ENCODE results near the gene ARHGAP27. TPM values are rescaled to one million over a fixed set of nuclear protein-coding genes. Genes with fewer than 3 reads are reported as not detected.
"Not testable (repeated sequence)": the region's sequence is repeated elsewhere in the genome, so short reads cannot be mapped to it uniquely, and the experiment has no call there.

ARHGAP27 gene
- total RNA-seq, 1 experiment from 2014 or later: 61.4 TPM

- H4K20me1 ChIP-seq (ENCODE audit: insufficient read depth); BruUV-seq (replicated peaks); H3K9me2 ChIP-seq (ENCODE audit: insufficient read depth); H3K36me3 ChIP-seq (ENCODE audit: low read depth); H3K4me2 ChIP-seq; H3K4me3 ChIP-seq; H3K79me2 ChIP-seq (ENCODE audit: low read depth); H3K27me3 ChIP-seq (ENCODE audit: insufficient read depth, low read depth); H3K27ac ChIP-seq; intact Hi-C loops (cut with micrococcal nuclease; ENCODE audit: unreplicated experiment); CTCF ChIA-PET; POLR2A ChIA-PET (ENCODE audit: unreplicated experiment); H3K9me3 ChIP-seq (ENCODE audit: insufficient read depth, low read depth); H2AFZ ChIP-seq; DNase-seq: not testable (repeated sequence)
- peaks cover 15% of the 10 kb centered on the region; the same call in 1 of the 2 replicates for H3F3A ChIP-seq (ENCODE audit: insufficient read depth, low read depth)
- H3K4me1 ChIP-seq (replicated peaks; ENCODE audit: insufficient read depth): peaks cover 23% of the 10 kb centered on the region
Observed at GRCh38 chr17:45448066-45448465, 15.4 kb upstream of the ARHGAP27 start.

DNA sequence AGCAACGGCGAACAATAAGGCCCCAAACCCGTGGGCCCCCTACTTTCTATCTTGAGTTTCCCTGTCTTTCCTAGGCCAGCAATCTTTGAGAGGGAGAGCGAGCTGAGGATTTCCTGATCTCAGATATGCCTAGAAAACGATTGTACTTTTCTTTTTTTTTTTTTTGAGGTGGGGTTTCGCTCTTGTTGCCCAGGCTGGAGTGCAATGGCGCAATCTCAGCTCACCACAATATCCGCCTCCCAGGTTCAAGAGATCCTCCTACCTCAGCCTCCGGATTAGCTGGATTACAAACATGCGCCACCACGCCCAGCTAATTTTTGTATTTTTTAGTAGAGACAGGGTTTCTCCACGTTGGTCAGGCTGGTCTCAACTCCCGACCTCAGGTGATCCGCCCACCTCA is 15.0 kb upstream of the ARHGAP27 start:
- H3K4me2 ChIP-seq; H3K79me2 ChIP-seq (ENCODE audit: low read depth); POLR2A ChIA-PET (ENCODE audit: unreplicated experiment); H3K4me3 ChIP-seq; H3K9me2 ChIP-seq (ENCODE audit: insufficient read depth); H2AFZ ChIP-seq; CTCF ChIA-PET; H3K36me3 ChIP-seq (ENCODE audit: low read depth); DNase-seq; H3K27me3 ChIP-seq (ENCODE audit: insufficient read depth, low read depth); intact Hi-C loops (cut with micrococcal nuclease; ENCODE audit: unreplicated experiment); H4K20me1 ChIP-seq (ENCODE audit: insufficient read depth); H3K9me3 ChIP-seq (ENCODE audit: insufficient read depth, low read depth): not testable (repeated sequence)
- Histone ChIP-seq H3F3A (ENCODE audit: insufficient read depth, low read depth) (peaks cover 15% of the 10 kb centered on the region; the same call in 1 of the 2 replicates), H3K27ac (peak overlapping the region; percentile 32; the same call in 1 of the 2 replicates), H3K4me1 (replicated peaks; ENCODE audit: insufficient read depth) (peaks cover 23% of the 10 kb centered on the region)
- BruUV-seq (replicated peaks): TSS peak; percentile 11

DNA sequence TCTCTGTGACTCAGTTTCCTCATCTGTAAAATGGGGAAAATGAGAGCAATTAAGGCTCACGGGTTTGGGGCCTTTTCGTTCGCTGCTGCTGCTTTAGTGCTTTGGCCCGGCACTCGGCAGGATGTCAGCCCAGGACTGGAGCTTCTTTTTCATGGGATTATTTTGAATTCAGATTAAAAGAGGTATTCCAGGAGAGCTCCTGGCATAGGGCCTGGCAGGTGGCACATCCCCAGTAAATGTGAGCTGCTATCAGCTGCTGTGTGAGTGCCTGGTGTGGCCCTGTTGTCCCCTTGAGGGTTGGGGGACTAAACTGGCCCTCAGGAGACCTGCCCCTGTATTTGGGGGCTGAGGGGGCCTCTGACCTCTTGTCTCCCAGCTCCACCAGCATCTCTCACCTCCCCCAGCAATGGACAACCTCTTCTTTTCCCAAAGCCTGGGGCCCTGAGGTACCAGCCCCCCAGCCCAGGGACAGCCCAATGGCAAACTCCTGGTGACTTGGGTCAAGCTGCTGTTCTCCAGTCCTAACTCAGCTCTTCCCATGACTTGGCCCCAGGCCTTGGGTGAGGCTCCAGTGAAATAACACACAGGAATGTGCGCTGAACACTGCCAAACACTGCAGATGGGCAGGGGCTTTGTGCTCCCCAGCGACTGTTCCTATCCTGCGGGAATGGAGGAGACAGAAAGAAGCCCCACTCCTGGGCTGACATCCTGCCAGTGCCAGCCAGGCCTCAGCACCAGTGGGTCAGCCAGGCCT is 14.4 kb upstream of the ARHGAP27 start:
- BruUV-seq (replicated peaks); H4K20me1 ChIP-seq (ENCODE audit: insufficient read depth); H2AFZ ChIP-seq; H3K9me3 ChIP-seq (ENCODE audit: insufficient read depth, low read depth); intact Hi-C loops (cut with micrococcal nuclease; ENCODE audit: unreplicated experiment); H3K36me3 ChIP-seq (ENCODE audit: low read depth); H3K4me3 ChIP-seq; H3K4me2 ChIP-seq; H3K27me3 ChIP-seq (ENCODE audit: insufficient read depth, low read depth); POLR2A ChIA-PET (ENCODE audit: unreplicated experiment); H3K79me2 ChIP-seq (ENCODE audit: low read depth); H3K9me2 ChIP-seq (ENCODE audit: insufficient read depth): not testable (repeated sequence)
- CTCF ChIA-PET: interaction anchor here (1.0 kb wide), 1 partner anchor 193 kb away, joined by 3 read pairs; no protein-coding TSS in a partner anchor
- Histone ChIP-seq H3K4me1 (replicated peaks; ENCODE audit: insufficient read depth) (peaks cover 23% of the 10 kb centered on the region), H3K27ac (peak overlapping the region; percentile 32; the same call in 1 of the 2 replicates), H3F3A (ENCODE audit: insufficient read depth, low read depth) (peaks cover 15% of the 10 kb centered on the region; the same call in 1 of the 2 replicates)
- DNase-seq: peak in 1 of 2 experiments; percentile 27

GRCh38 chr17:45445901-45446743 is 13.5 kb upstream of the ARHGAP27 start:
- H3K79me2 ChIP-seq (ENCODE audit: low read depth); H3K36me3 ChIP-seq (ENCODE audit: low read depth); H3K27me3 ChIP-seq (ENCODE audit: insufficient read depth, low read depth); intact Hi-C loops (cut with micrococcal nuclease; ENCODE audit: unreplicated experiment); H3K4me3 ChIP-seq; H2AFZ ChIP-seq; H3K9me3 ChIP-seq (ENCODE audit: insufficient read depth, low read depth); H4K20me1 ChIP-seq (ENCODE audit: insufficient read depth); H3K9me2 ChIP-seq (ENCODE audit: insufficient read depth): not testable (repeated sequence)
- peaks cover 26% of the 10 kb centered on the region for H3K4me1 ChIP-seq (replicated peaks; ENCODE audit: insufficient read depth)
- BruUV-seq (replicated peaks): TSS peak; percentile 24
- H3K4me2 ChIP-seq: peak overlapping the region; percentile 37; the same call in 1 of the 2 replicates
- peak overlapping the region; percentile 6 for H3K27ac ChIP-seq
- ChIA-PET CTCF (interaction anchor here (1.0 kb wide), 1 partner anchor 194 kb away, joined by 3 read pairs; no protein-coding TSS in a partner anchor), POLR2A (ENCODE audit: unreplicated experiment) (interaction anchor here (0.6 to 0.7 kb wide), 2 partner anchors 18 to 820 kb away, joined by 3 to 7 read pairs; no protein-coding TSS in a partner anchor)
- H3F3A ChIP-seq (ENCODE audit: insufficient read depth, low read depth): peaks cover 16% of the 10 kb centered on the region; the same call in 1 of the 2 replicates
- peak; percentile 57 to 62 for DNase-seq

DNA sequence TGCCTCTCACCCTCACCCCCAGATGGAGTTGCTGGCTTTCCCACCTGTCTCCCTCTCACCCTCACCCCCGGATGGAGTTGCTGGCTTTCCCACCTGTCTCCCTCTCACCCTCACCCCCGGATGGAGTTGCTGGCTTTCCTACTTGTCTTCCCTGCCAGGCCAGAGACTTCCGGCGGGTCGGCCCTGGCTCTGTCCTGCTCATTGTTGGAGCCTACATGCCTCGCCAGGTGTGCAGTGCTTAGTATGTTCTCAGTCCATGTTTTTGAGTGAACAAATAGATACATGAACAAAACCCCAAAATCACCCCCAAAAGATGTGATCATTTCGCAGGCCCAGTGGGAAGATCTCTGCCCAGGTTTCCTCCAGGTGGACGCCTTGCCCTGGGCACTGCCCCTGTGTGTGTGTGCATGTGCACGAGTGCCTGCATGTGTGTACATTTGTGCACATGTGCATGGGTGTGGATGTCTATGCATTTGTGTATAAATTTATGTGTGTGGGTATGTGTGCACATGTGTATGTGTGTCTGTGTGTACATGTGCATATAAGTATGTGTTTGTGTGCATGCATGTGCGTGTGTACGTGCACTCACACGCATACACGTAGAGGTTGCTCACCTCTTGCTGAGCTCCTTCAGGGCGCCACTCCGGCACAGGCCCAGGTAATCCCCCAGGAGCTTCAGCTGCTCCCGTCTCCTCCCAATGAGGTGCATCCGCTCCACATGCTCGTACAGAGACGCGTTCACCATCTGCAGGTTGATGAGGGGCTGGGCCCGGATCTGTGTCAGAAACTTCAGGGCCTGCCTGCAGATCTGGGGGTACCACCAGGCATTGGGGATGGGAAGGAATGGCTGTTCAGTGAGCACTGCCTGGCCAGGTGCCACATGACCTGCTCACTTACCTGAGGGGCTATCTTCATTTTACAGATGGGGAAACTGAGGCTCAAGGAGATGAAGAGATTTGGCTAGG is 12.5 kb upstream of the ARHGAP27 start:
- DNase-seq; H3K79me2 ChIP-seq (ENCODE audit: low read depth); H2AFZ ChIP-seq; H3K36me3 ChIP-seq (ENCODE audit: low read depth); H3K9me3 ChIP-seq (ENCODE audit: insufficient read depth, low read depth); H3K4me3 ChIP-seq; CTCF ChIA-PET; POLR2A ChIA-PET (ENCODE audit: unreplicated experiment); H3K27me3 ChIP-seq (ENCODE audit: insufficient read depth, low read depth); H4K20me1 ChIP-seq (ENCODE audit: insufficient read depth); H3K27ac ChIP-seq; H3K9me2 ChIP-seq (ENCODE audit: insufficient read depth); BruUV-seq (replicated peaks); intact Hi-C loops (cut with micrococcal nuclease; ENCODE audit: unreplicated experiment): not testable (repeated sequence)
- peaks cover 26% of the 10 kb centered on the region for H3F3A ChIP-seq (ENCODE audit: insufficient read depth, low read depth)
- H3K4me1 ChIP-seq (replicated peaks; ENCODE audit: insufficient read depth): peaks cover 36% of the 10 kb centered on the region
- H3K4me2 ChIP-seq: 0 out of 2 replicates have a peak overlapping the region, but pooled peaks have one; percentile 37

- H3K27me3 ChIP-seq (ENCODE audit: insufficient read depth, low read depth); H3K4me3 ChIP-seq; H3K27ac ChIP-seq; BruUV-seq (replicated peaks); H3K36me3 ChIP-seq (ENCODE audit: low read depth); H3K9me2 ChIP-seq (ENCODE audit: insufficient read depth); POLR2A ChIA-PET (ENCODE audit: unreplicated experiment); H3K4me2 ChIP-seq; H4K20me1 ChIP-seq (ENCODE audit: insufficient read depth); H3K79me2 ChIP-seq (ENCODE audit: low read depth); H3K9me3 ChIP-seq (ENCODE audit: insufficient read depth, low read depth); CTCF ChIA-PET; DNase-seq; H2AFZ ChIP-seq; intact Hi-C loops (cut with micrococcal nuclease; ENCODE audit: unreplicated experiment): not testable (repeated sequence)
- Histone ChIP-seq H3K4me1 (replicated peaks; ENCODE audit: insufficient read depth) (peaks cover 44% of the 10 kb centered on the region), H3F3A (ENCODE audit: insufficient read depth, low read depth) (peaks cover 35% of the 10 kb centered on the region)
Observed at GRCh38 chr17:45444301-45444700, 11.6 kb upstream of the ARHGAP27 start.

Data from PC-9 (cell line).